HK-2 (cell line): Measurements from ENCODE around the gene TBC1D30.
"Not testable (repeated sequence)": the region's sequence is repeated elsewhere in the genome, so short reads cannot be mapped to it uniquely, and the experiment has no call there.

ENCODE experiments used
- DNase-seq: peaks from one replicate; pipeline ENCODE4 v3.0.0-alpha.2; 2018; ENCODE audit not compliant: unreplicated experiment

Gene TBC1D30, protein sequence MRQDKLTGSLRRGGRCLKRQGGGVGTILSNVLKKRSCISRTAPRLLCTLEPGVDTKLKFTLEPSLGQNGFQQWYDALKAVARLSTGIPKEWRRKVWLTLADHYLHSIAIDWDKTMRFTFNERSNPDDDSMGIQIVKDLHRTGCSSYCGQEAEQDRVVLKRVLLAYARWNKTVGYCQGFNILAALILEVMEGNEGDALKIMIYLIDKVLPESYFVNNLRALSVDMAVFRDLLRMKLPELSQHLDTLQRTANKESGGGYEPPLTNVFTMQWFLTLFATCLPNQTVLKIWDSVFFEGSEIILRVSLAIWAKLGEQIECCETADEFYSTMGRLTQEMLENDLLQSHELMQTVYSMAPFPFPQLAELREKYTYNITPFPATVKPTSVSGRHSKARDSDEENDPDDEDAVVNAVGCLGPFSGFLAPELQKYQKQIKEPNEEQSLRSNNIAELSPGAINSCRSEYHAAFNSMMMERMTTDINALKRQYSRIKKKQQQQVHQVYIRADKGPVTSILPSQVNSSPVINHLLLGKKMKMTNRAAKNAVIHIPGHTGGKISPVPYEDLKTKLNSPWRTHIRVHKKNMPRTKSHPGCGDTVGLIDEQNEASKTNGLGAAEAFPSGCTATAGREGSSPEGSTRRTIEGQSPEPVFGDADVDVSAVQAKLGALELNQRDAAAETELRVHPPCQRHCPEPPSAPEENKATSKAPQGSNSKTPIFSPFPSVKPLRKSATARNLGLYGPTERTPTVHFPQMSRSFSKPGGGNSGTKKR

DNA sequence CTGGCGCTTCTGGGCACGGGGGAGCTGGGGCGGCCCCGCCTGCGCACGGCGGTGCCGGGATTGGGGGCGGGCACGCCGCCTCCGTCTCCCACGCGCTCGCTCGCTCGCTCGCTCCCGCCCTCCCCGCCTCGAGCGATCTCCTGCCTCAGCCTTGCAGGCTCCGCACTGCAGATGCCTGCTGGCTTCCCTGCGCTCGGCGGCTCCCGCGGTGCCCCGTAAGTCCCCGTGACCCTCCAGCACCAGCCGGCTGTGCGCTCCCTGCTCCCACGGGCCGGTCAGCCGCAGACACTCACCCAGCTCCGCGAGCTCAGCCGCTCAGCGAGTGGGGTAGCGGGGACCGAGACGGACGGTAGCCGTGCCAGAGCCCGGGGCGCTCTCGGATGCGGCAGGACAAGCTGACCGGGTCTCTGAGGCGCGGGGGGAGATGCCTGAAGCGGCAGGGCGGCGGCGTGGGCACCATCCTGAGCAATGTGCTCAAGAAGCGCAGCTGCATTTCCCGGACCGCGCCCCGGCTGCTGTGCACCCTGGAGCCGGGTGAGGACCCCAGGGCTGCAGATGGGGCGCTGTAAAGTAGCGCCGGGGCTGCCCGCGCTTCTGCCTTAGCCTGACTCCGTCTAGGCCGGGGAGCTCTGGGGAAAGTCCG, at the start of gene TBC1D30:
TSS of gene TBC1D30 (plus strand) at position 148 of the 643 bp plus-strand sequence. CDS start at position 381, 233 bp downstream.
- DNase-seq: no peak

DNA sequence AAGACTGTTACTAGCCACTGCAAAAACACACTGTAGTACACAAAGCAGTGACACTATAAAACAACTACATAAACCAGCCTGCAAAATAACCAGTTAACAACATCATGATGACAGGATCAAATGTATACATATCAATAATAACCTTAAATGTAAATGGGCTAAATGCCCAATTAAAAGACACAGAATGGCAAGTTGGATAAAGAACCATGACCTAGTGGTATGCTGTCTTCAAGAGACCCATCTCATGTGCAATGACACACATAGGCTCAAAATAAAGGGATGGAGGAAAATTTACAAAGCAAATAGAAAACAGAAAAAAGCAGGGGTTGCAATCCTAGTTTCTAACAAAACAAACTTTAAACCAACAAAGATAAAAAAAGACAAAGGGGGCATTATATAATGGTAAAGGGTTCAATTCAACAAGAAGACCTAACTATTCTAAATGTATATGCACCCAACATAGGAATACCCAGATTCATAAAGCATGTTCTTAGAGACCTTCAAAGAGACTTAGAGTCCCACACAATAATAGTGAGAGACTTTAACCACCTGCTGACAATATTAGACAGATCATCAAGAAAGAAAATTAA, 49.2 kb upstream of the TBC1D30 start:
- DNase-seq: not testable (repeated sequence)

DNA sequence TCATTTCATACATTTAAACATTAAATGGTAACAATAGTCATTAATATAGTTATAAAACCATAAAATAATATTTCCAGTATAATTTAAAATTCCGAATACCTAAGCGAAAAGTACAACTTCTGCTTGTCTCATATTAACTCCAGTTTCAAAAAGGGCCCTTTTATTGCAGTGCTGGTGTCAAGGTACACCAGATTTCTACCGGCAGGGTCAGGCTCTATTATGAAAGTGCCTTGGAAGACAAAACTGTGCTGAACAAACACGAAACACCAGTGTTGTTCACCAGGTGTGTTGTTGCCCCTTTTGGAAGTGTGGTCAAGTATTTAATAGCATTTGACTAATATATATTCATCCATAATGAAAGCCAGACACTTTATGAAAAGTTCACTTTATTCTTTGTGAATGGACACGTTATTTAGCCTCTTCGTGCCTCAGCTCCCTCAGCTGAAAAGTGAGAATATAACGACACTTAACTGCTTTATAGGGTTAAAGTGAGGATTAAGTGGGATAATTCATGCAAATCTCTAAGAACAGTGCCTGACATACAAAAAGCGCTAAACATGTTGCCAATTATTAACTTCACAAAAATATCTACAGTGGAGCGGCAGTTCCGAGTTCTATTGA, 45.0 kb upstream of the TBC1D30 start:
- DNase-seq: no peak

DNA sequence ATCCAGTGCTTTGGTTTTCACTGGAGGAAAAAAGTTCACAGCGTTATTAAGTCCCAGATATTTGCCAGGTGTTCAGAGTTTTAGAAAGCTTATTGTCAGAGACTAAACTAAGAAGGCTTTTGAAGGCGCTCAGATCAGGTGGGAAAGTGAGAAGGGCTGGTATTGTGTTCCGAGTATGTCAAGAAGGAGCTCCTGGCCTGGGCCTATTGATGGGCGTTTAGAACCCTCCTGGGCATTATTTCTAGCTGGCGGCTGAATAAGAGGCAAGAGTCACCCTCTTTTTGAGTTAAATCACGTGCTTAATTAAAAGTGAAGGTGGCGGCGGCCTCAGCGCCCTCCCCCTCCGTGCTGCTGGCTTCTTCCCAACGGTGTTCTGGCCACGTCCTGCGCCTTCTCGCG, 44.3 kb upstream of the TBC1D30 start:
- DNase-seq: no peak

DNA sequence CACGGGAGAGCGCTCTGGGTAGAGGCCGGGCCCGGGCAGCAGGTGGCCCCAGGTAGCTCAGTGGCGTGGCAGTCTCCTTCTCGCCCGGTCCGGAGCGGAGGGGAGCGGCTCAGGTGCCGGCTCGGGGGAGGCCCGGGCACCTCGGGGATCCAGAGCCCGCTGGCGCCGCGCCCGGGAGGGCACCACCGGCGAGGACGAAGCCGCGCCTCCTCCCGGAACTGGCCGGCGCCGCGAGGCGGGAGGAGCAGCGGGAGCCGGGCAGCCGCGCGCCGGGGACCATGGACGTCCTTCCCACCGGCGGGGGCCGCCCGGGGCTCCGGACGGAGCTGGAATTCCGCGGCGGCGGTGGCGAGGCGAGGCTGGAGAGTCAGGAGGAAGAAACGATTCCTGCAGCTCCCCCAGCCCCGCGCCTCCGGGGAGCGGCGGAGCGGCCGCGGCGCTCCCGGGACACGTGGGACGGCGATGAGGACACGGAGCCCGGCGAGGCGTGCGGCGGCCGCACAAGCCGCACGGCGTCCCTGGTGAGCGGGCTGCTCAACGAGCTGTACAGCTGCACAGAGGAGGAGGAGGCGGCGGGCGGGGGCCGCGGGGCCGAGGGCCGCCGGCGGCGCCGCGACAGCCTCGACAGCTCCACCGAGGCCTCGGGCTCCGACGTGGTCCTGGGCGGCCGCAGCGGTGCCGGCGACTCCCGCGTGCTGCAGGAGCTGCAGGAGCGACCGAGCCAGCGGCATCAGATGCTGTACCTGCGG, 43.7 kb upstream of the TBC1D30 start:
- DNase-seq: peak; percentile 57

DNA sequence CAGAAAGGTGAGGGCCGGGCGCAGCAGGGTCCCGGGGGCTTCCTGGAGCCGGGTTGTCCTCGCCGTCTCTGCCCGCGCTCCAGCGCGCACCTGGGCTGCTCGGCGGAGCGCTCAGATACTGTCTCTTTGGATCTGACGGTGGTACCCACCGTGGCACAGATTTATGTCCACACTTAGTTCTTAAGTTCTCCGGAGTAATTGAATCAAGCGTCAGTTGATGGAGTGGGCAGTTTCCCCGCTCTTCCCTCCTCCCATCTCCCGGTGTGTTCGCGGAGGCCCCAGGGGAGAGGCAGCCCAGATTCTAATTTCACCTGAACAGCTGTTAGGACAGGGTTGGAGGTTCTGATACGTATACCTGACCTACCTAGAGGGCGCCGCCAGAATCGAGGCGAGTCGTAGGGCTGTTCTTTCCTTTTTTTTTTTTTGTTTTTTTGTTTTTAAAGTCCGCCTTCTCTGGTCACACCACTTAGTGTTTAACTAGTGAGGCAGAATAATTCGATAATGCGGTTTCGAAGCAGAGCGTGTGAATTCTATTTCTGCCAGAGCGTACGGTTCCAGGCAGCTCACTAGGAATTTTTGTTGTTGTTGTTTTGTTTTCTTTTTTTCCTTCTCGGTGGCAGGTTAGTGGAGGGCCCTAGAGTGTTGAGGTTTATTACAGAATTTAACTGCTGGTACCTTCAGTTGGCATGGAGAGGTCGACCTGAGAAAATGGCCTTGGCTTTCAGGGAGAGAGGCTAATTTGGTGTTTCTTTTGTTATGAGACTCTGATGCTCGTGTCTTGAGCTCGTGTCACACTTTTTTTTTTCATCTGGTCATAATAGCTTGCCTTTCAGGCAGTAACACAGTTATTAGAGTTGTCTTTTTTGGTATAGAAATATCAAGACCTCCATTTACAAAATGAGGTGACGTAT, 42.9 kb upstream of the TBC1D30 start:
- no peak for DNase-seq

DNA sequence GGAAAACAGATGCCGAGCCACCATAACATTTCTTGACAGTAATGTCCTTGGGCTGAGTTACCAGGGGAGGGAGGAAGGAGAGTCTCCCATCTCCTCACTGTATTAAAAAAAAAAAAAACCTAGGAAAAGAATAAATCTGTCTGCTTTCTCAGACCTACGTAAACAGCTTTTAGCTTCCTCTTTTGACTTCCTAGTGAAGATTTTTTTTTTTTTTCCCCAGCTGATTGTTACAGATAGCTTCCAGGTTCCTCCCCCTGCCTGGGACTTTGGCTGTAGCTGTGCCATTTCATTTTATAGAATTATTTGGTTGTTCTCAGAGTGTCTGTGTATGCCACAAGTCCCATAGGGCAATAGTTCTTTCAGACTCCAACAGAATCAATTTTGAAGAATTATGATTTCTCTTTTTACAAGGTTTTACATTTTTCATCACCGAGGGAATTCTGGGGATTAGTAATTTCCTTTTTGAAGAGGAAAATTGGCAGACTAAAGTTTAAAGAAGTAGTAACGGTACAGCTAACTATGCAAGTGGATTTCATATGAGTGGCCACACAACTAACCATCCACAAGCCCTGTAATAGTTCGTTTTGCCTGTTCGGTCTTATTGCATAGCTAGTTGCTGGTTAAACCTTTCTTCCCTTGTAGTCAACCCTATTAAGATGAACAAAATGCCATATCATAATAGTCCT, 42.1 kb upstream of the TBC1D30 start:
- no peak for DNase-seq

DNA sequence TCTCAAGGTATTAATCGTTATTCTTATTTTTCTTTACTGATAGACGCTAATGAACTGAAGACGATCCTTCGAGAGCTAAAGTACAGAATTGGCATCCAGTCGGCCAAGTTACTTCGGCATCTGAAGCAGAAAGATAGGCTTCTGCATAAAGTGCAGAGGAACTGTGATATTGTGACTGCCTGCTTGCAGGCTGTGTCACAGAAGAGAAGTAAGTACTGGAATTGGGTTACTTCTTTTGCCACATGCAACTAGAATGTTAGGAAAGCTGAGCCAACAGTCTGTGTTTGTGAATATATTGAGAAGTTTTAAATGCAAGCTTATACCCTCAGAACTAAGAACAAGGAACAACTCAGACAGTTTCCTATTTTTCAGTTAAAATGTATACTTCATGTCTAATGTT, 38.6 kb upstream of the TBC1D30 start:
- no peak for DNase-seq

DNA sequence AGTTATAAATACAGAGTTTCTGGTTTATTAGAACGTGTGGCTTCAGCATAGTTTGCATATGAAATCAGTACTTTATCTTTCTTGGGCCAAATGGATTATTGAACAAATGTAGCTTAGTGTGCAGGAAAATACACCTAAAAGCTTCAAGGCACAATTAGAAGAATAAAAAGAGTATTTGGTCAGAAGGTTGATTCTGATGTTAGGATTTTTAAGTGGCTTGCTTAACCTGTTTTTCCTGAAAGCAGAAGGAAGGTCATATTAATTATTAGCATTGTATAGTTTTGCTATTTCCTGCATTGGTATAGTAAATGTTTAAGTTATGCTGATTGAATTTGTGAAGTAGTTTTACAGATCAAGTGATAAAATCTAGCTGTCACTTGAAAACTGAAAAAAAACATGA, 34.3 kb upstream of the TBC1D30 start:
- no peak for DNase-seq

DNA sequence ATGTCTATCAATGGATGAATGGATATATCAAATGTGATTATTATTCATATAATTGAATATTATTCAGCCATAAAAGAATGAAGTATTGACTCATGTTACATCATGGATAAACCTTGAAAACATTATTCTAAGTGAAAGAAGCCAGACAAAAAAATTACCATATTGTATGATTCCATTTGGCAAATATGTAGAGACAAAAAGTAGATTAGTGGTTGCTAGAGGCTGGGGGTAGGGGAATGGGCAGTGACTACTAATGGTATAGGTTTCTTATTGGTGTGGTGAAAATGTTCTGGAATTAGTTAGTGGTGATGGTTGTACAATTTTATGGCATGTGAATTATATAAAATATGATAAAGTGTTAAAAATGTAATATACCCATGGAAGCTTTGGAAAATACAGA, 33.4 kb upstream of the TBC1D30 start:
- no peak for DNase-seq

DNA sequence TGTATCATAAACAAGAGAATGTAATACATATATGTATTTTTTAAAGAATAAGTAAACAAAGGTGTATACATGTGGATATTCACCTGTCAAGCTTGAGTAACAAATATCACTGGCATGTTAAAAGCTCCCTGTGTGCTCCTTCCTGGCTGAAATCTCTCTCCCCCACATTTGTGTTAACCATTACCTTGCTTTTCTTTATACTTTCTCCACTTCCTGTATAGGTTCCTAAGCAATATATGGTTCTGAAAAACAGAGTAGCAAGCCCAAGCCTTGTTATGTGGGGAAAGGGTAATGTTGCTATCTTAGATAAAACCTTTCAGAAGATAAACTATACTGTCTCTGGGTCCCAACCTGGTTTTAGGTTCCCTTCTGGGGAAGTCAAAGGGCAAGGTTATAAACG, 32.3 kb upstream of the TBC1D30 start:
- no peak for DNase-seq

DNA sequence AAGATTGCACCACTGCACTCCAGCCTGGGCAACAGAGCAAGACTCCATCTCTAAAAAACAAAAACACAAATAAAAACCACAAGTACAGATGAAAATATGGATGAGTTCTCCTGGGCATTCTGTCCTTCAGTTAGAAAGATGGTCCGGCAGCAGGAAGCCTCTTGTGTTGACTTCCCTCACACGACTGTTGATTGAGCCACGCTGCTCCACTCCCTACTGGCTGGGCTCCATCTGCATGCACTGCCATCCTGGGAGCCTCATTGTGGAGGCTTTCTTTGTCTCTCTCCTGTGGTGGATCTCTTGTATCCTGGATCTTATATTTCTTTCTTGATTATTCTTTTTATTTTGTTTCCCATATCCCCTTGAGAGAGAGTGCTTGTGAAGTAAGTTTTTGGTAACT, 30.8 kb upstream of the TBC1D30 start:
- DNase-seq: no peak

DNA sequence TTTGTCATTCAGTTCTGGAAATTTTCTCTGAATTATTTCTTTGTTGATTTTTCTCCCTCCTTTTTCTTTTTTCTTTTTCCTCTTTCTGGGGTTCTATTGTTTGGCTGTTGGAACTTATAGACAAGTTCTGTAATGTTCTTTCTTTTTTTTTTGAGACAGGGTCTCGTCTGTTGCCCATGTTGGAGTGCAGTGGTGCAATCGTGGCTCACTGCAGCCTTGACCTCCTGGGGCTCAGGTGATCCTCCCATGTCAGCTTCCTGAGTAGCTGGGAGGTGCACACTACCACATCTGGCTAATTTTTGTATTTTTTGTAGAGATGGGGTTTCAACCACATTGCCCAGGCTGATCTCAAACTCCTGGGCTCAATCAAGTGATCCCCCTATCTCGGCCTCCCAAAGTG, 30.1 kb upstream of the TBC1D30 start:
- DNase-seq: no peak

DNA sequence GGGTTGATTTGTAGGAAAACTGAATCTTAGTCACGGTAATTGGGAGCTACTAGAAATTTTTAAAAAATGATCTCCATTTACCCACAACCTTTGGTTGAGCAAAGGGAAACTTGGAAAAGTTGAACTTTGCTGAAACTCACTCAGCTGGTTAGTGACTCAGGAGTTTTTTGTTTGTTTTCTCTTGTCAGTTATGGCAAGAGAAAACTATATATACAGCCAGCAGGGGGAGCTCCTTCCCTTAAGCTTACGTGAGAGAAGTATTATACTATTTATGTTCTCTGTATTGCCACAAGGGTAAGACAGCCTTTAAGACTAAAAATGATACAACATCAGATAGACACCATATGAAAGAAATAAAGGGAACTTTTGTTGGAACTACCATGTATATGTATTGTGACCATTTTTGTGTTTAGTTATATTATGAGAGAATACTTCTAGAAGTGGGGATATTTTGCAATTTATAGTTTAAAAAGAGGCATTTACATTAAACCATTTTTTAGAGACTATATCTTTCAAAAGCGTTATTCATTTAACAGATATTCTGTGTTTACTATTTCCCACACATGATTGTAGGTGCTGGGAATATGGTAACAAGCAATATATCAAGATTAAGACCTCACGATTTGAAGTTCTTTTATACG, 28.1 kb upstream of the TBC1D30 start:
- peak; percentile 30 for DNase-seq

DNA sequence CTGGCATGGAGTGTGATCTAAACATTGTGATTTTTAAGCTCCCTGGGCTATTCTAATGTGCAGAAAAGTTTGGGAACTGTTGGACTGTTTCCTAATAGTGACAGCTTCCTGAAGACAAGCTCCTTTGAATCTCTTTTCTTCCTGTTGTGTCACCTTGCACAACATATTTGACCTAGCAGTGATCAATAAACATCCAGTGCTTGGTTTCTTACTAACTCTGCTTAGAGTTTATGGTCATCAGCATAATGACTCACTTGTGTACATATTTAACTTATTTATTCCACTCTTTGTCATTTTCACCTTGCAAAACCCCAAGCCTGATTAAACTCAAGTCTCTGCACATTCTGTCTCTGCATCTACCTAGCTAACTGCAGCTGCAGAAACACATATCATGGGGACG, 27.3 kb upstream of the TBC1D30 start:
- DNase-seq: no peak

DNA sequence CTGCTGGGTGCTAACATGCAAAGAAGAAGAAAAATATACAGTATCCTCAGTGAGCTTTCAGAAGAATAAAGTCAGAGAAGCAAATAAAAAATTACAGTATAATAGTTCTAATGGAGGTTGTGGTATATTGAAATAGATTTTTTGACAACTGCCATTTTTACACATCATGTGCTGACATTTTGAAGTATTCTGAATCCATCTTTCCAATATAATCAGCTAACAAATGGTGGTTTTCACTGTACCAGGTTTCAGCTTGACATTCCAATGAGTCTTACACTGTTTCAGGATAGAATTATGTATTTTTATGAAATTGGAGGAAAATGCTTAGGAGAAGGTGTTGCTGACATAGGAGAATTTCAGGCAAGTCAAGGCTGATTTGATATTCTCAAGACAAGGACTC, 26.3 kb upstream of the TBC1D30 start:
- no peak for DNase-seq

DNA sequence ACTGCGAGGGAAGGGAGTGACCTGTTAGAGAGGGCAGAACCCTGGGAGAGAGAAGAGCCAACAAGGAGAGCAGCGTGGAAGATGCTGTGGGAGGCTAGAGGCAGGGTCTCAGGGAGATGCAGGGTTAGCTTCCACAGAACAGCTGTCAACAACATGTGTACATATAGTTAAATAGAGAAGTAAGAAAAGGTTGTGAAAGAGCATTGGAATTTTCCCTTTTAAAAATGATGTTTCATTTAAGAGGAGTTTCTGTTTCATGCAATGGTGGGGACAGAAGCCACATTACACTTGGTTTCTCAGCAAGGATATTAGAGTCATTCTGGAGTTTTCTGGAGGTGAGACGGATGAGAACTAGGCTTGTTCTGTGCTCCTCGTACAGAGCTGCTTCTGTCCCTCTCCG, 23.8 kb upstream of the TBC1D30 start:
- no peak for DNase-seq

DNA sequence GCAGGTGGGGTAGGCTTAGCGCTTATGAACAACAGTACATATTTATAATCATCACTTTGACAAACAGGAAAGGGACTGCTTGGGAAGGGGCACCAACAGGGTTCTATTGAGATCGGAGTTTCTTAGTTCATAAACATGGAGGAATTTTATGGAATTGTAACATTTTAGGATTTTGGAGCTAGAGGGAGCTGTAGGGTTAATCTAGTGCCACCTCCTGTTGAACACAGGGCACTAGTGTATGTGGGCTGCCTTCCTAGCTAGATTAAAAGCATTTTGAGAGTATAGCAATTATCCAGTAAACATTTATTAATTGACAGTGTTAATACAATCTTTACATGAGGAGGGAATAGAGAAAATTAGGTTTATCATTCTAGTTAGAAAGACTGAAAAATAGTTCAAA, 23.1 kb upstream of the TBC1D30 start:
- no peak for DNase-seq

DNA sequence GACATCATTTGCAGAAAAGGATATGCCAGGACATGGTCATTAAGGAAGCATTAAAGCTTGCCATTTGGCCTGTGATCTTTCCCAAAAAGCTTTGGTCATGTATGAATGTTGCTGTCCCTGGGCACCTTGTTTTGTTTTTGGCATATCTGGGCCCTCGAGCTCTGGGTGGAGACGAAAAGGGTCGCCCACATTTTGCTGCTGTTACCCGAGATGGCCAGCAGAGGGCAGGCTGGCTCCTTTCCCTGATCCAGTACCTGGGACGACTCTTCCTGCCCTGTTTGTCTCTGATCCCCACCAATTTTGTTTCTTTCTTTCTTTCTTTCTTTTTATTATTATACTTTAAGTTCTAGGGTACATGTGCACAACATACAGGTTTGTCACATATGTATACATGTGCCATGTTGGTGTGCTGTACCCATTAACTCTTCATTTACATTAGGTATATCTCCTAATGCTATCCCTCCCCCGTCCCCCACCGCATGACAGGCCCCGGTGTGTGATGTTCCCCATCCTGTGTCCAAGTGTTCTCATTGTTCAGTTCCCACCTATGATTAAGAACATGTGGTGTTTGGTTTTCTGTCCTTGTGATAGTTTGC, 22.2 kb upstream of the TBC1D30 start:
- peak; percentile 63 for DNase-seq
